Stimulated activated CD4-positive, alpha-beta T cell treated with anti-CD3 and anti-CD28 coated beads, Interleukin-4, amount 100 ng/mL, for 1 hour (primary cell): Measurements from ENCODE around the gene TEAD1.
A peak's percentile ranks its signal among the peaks of the same experiment; 100 is the strongest.

Source experiments
- DNase-seq: peaks from one replicate; pipeline ENCODE4 v3.0.0-alpha.2; 2020

Gene TEAD1

GRCh38 chr11:12667646-12668045 lies 6.6 kb upstream of the TEAD1 start:
- no peak for DNase-seq

DNA sequence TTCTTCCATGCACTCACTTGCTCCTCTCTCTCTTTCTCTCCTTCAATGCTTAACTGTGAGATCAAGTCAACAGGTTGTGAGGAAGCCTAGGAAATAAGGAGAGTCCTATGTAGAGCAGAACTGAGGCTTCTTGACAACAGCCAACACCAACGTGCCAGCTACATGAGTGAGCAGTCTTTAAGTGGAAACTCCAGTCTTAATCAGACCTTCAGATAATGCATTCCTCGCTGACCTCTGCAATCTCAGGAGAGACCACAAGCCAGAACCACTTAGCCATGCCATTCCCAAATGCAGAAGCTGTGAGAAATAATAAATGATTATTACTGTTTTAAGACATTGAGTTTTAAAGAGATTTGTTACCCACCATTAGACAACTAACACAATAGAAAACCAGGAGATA lies 6.1 kb upstream of the TEAD1 start:
- no peak for DNase-seq

DNA sequence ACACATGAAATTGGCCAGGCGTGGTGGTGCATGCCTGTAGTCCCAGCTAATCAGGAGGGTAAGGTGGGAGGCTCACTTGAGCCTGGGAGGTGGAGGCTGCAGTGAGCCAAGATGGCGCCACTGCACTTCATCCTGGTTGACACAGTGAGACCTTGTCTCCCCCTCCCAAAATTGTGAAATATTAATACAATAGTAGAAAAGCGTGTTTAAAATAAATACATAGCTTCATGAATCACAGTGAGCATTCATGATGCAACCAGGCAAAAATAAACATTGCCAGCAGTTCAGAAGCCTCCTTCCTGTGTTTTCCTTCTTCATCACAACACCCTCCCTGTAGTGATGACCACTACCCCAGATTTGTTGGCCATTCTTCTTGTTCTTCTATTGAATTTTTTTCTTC lies 4.3 kb upstream of the TEAD1 start:
- no peak for DNase-seq

DNA sequence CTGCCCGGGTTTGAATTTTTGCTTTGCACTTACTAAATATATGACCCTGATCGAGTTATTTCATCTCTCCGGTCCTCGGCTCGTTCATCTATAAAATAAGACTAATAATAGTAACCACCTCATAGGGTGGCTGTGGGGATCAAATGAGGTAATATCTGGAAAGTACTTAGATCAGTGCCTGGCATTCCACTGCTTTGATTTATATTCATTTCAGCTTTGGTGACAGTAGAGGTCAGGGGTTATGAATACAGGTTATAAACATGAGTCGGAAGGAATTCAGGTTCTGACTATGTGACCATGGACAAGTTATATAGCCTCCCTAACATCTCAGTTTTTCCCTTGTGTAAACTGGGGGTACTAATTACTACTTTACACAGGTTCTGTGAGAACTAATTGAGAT lies 2.9 kb upstream of the TEAD1 start:
- DNase-seq: no peak

DNA sequence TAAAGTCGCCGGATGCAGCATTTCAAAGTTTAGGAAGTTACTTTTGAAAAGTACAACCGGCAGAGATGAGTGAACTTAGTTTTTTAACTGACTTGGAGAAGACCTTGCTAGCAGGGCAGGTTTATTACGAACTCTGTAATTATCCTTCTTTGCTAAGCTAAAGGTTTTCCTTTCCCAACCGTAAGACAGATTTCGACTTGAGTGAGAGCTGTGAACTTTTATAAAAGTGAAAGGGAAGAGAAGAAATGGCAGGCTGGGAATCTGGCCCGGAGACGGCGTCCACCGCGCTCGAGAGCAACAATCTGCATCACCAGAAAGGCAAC lies 659 bp upstream of the TEAD1 start:
- no peak for DNase-seq

DNA sequence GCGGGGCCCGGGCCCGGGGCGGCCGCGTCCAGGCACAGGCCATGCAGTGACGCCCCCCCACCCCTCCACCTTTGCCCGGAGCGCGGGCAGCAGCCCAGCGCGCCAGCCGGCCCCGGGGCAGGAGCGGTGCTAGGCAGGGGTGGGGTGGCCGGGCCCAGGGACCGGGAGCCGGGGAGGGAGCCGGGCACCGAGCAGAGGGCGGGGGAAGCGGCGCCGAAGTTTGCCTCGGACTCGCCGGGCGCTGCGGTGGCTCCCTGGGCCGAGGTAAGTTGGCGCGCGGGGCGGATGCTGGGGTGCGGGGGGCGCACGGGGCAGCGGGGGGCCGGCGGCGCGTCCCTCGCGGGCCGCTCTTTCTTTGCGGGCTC lies 332 bp downstream of the TEAD1 start:
- peak; percentile 23 for DNase-seq

DNA sequence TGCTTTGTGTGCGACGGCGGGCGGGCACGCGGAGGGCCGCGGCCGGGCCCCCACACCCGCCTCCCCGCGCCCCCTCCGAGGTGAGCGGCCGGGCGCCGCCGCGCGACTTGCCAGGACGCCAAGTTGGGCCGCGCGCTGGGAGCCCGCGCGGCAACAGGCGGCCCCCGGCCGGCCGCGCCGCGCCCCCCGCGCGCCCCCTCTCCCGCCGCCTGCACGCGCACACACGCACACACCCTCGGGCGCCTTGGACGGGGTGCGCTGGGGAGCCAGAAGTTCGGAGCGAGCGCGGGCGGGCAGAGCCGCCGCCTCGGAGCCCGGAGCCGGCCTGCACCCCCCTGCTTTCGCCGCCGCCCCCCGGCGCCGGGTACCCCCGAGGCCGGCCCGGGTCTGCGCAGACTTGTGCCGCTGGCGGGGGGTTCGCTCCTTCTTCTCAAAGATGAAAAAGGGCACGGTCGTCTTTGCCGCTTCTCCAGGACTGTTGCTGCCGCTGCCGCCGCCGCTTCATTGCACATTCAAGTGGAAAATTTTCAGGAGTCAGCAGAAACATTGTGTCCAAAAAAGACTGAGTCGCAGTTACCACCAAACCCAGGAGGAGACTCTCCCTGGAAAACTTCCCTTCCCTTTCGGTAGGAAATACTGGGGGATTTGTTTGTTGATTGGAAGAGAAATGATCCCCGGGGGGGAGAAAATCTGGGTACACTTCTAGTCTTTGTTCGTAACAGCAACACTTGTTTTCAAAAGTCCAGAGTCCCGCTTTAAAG lies 895 bp downstream of the TEAD1 start:
- peak; percentile 9 for DNase-seq

GRCh38 chr11:12675951-12676711 lies 1.9 kb downstream of the TEAD1 start:
- DNase-seq: no peak

DNA sequence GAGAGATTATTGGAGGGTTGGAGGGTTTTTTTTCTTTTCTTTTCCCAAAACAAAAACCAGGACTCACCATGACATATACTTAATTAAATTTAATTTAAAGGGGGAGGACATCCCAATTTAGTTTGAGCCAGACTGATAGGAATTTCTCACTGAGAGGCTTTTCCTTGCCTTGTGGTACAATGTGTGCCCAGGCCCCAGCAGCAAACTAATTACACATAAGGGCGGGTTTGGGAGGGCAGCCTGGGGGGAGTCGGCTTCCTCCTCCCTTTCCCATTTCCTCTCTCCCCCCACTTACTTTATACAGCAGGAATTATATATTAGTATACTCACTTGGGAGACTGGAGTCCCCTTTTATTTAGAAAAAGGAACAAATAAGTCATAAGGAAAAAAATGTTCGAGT lies 2.9 kb downstream of the TEAD1 start:
- no peak for DNase-seq

- DNase-seq: no peak
Observed at GRCh38 chr11:12678092-12678491, 3.9 kb downstream of the TEAD1 start.

- DNase-seq: no peak
Observed at GRCh38 chr11:12678991-12679390, 4.8 kb downstream of the TEAD1 start.

DNA sequence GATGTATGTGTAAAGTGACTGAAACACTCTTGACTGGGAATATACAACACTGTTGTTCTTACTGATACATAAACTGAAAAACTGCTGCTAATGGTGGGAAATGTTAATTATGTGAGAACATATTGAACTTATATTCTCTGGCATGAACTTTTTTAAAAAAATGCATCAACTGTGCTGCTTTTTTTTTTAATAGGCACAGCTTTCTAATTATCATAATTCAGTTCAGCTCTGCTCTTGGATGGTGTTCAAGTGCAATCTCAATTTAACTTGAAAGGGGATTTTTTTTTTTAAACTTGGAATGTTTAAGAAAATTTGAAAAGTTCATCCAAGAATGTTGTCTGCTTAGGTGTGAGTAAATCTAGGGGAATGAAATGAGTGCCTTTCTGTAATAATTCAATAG lies 5.2 kb downstream of the TEAD1 start:
- no peak for DNase-seq

GRCh38 chr11:12680246-12680939 lies 6.2 kb downstream of the TEAD1 start:
- DNase-seq: no peak

DNA sequence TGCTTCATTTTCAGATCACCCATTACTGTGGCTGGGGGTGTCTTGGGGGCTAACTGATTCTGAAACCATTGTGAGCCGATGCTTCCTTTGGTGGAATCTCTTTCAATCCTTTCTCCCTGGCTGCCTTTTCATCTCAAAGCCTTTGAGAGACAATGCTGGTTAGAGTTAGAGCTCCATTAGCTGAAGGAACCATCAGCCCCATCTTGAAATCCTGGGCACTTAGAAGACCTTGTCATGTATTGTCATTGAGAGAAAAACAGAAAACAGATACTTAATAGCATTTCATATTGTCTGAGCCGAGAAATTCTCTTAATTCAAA lies 6.7 kb downstream of the TEAD1 start:
- DNase-seq: no peak

- DNase-seq: no peak
Observed at GRCh38 chr11:12681466-12681865, 7.2 kb downstream of the TEAD1 start.

- no peak for DNase-seq
Observed at GRCh38 chr11:12682288-12682687, 8.1 kb downstream of the TEAD1 start.

- DNase-seq: no peak
Observed at GRCh38 chr11:12682737-12683500, 8.7 kb downstream of the TEAD1 start.

DNA sequence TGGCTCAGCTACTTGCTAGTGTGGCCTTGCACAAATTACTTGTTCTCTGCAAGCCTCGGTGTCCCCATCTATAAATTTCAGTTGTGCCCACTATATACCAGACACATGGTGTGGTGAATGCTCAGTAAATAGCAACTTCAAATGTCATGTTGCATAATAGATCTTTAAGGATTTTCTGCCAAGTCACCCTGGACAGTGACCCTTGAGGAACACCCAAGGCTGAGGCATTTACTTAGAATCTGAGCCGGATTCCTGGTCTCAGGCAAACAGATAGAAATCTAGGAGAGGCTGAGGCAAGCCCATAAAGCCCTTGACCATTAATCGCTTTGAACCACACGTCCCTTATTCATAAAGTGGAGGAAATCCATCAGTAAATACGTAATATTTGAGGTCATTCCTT lies 9.7 kb downstream of the TEAD1 start:
- no peak for DNase-seq

- DNase-seq: no peak
Observed at GRCh38 chr11:12684315-12684714, 10.1 kb downstream of the TEAD1 start.

DNA sequence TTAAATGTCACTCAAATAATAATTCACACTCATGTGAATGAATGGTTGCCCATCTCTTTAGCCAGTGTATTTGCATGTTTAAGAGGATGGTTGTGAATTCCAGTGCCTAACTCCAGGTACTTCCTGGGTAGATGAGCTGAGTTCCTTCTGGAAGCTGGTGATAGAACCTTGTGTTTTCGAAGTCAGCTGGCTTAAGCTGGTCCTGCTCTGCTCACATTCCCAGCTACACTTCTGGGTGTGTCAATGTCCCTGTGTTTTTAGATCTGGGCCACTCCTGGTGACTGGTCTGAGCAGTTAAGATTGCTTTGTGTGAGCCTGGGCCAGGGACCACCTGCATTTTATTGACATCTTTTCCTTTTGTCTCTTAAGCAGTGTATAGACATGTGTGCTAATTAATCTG lies 10.6 kb downstream of the TEAD1 start:
- no peak for DNase-seq

- DNase-seq: no peak
Observed at GRCh38 chr11:12685229-12685628, 11.0 kb downstream of the TEAD1 start.

GRCh38 chr11:12686246-12687060 lies 12.2 kb downstream of the TEAD1 start:
- no peak for DNase-seq

GRCh38 chr11:12687216-12687623 lies 13.0 kb downstream of the TEAD1 start:
- no peak for DNase-seq
